ENCODE data around the gene DNAH14. TPM values are rescaled to one million over a fixed set of nuclear protein-coding genes. Genes with fewer than 3 reads are reported as not detected.
A peak's percentile ranks its signal among the peaks of the same experiment; 100 is the strongest.
"Not testable (repeated sequence)": the region's sequence is repeated elsewhere in the genome, so short reads cannot be mapped to it uniquely, and the experiment has no call there.

Gene DNAH14
- total RNA-seq, 2 donors from 2014 or later = 36.6 to 41.6 TPM

DNA sequence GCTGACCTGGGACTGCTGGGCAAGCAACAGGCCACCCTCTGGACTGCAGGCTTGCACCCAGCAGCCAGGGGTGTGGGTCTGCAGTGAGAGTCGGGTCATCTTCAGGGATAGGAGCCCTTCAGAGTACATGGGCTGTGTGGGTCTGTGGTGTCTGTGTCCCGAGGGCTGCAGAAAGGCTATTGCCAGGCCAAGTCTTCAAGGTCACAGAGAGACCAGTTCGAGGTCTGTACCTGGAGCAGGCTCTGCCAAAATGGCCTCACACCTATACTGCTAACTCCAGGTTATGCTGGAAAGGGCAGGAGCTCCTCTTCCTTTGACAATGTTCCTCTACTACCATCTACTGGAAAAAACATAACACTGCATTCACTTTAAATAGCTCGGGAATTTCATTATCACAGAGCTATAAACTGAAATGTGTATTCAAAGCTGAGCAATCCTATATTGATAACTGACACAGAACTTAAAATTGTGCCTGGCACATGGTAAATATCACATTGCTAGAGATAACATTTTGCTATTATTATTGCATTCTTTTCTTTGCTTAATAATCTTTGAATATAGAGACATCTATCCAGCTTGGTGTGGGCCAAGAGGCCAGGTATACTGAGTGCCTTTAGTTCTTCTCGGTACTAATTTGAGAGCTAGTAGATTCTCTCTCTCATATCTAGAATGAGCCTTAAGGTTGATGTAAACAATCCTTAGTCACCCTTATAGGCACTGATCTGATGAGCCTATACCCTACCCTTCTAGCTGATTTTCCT lies 6.9 kb upstream of the DNAH14 start:
- H3K9me3 ChIP-seq (ENCODE audit: control insufficient read depth, low read length) = no peaks in the 10 kb centered on the region
- no peaks in the 10 kb centered on the region for H3K4me1 ChIP-seq (ENCODE audit: control insufficient read depth, insufficient read depth, low read length)
- H3K27me3 Mint-ChIP-seq (ENCODE audit: insufficient read depth) = peaks cover 47% of the 10 kb centered on the region
- no peak overlapping the region for H3K27ac Mint-ChIP-seq
- no peaks in the 10 kb centered on the region for H3K4me1 Mint-ChIP-seq
- H3K36me3 Mint-ChIP-seq (ENCODE audit: low read depth) = no peaks in the 10 kb centered on the region
- H3K27me3 ChIP-seq (ENCODE audit: control insufficient read depth, insufficient read depth, low read length, poor library complexity, severe bottlenecking) = peaks cover 38% of the 10 kb centered on the region
- no peak overlapping the region for H3K9ac ChIP-seq (ENCODE audit: extremely low read depth, low read length, poor library complexity, severe bottlenecking)
- H3K4me3 Mint-ChIP-seq = no peak overlapping the region
- peak; percentile 73 for DNase-seq
- TF ChIP-seq, protein P1, sequence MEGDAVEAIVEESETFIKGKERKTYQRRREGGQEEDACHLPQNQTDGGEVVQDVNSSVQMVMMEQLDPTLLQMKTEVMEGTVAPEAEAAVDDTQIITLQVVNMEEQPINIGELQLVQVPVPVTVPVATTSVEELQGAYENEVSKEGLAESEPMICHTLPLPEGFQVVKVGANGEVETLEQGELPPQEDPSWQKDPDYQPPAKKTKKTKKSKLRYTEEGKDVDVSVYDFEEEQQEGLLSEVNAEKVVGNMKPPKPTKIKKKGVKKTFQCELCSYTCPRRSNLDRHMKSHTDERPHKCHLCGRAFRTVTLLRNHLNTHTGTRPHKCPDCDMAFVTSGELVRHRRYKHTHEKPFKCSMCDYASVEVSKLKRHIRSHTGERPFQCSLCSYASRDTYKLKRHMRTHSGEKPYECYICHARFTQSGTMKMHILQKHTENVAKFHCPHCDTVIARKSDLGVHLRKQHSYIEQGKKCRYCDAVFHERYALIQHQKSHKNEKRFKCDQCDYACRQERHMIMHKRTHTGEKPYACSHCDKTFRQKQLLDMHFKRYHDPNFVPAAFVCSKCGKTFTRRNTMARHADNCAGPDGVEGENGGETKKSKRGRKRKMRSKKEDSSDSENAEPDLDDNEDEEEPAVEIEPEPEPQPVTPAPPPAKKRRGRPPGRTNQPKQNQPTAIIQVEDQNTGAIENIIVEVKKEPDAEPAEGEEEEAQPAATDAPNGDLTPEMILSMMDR (conservative IDR thresholded peaks at IDR 0.05) = peak; percentile 90
- no peak overlapping the region for H3K4me3 ChIP-seq (ENCODE audit: low read length)
- H3K9me3 Mint-ChIP-seq = peaks cover 4% of the 10 kb centered on the region
- H3K27ac ChIP-seq (ENCODE audit: low read depth, low read length) = no peak overlapping the region
- WGBS, 2 experiments (ENCODE audit: insufficient coverage in 1 of 2, insufficient read length in 1 of 2) = 52 to 100% methylated on average over 1 to 5 of the region's 5 CpGs
- H3K36me3 ChIP-seq (ENCODE audit: control insufficient read depth, insufficient read depth, low read length) = no peaks in the 10 kb centered on the region

DNA sequence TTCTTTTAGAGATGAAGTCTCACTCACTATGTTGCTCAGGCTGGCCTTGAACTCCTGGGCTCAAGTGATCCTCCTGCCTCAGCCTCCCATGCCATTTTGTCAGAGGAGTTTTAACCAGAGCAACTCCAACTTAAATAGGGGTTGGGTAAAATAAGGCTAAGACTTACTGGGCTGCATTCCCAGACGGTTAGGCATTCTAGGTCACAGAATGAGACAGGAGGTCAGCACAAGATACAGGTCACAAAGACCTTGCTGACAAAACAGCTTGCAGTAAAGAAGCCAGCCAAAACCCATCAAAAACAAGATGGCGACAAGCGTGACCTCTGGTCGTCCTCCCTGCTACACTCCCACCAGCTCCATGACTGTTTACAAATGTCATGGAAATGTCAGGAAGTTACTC lies 5.7 kb upstream of the DNAH14 start:
- H3K4me3 ChIP-seq (ENCODE audit: low read length) = no peak overlapping the region
- H3K36me3 Mint-ChIP-seq (ENCODE audit: low read depth) = no peaks in the 10 kb centered on the region
- H3K27me3 ChIP-seq (ENCODE audit: control insufficient read depth, insufficient read depth, low read length, poor library complexity, severe bottlenecking) = peaks cover 38% of the 10 kb centered on the region
- no peaks in the 10 kb centered on the region for H3K4me1 ChIP-seq (ENCODE audit: control insufficient read depth, insufficient read depth, low read length)
- no peak overlapping the region for H3K4me3 Mint-ChIP-seq
- H3K9ac ChIP-seq (ENCODE audit: extremely low read depth, low read length, poor library complexity, severe bottlenecking) = no peak overlapping the region
- 80 to 83% methylated on average over 3 to 4 of the region's 4 CpGs for WGBS, 2 experiments (ENCODE audit: insufficient coverage in 1 of 2, insufficient read length in 1 of 2)
- no peaks in the 10 kb centered on the region for H3K4me1 Mint-ChIP-seq
- H3K9me3 ChIP-seq (ENCODE audit: control insufficient read depth, low read length) = no peaks in the 10 kb centered on the region
- no peak overlapping the region for H3K27ac ChIP-seq (ENCODE audit: low read depth, low read length)
- H3K27me3 Mint-ChIP-seq (ENCODE audit: insufficient read depth) = peaks cover 46% of the 10 kb centered on the region
- TF ChIP-seq, protein P1 (conservative IDR thresholded peaks at IDR 0.05) = no peak
- H3K36me3 ChIP-seq (ENCODE audit: control insufficient read depth, insufficient read depth, low read length) = no peaks in the 10 kb centered on the region
- no peak for DNase-seq
- no peak overlapping the region for H3K27ac Mint-ChIP-seq
- peaks cover 7% of the 10 kb centered on the region for H3K9me3 Mint-ChIP-seq

DNA sequence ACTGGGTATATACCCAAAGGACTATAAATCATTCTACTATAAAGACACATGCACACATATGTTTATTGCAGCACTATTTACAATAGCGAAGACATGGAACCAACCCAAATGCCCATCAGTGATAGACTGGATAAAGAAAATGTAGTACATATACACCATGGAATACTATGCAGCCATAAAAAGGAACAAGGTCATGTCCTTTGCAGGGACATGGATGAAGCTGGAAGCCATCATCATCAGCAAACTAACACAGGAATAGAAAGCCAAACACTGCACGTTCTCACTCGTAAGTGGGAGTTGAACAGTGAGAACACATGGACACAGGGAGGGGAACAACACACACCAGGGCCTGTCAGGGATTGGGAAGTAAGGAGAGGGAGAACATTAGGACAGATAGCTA lies 1.8 kb upstream of the DNAH14 start:
- 100% methylated on average over 2 of the region's 3 CpGs for whole genome bisulfite sequencing, 2 experiments (ENCODE audit: insufficient coverage in 1 of 2, insufficient read length in 1 of 2)
- H3K4me1 Mint-ChIP-seq; H3K4me3 ChIP-seq (ENCODE audit: low read length); H3K36me3 ChIP-seq (ENCODE audit: control insufficient read depth, insufficient read depth, low read length); H3K27ac Mint-ChIP-seq; H3K4me3 Mint-ChIP-seq; H3K9ac ChIP-seq (ENCODE audit: extremely low read depth, low read length, poor library complexity, severe bottlenecking); DNase-seq; H3K27ac ChIP-seq (ENCODE audit: low read depth, low read length); H3K4me1 ChIP-seq (ENCODE audit: control insufficient read depth, insufficient read depth, low read length): not testable (repeated sequence)
- Mint-ChIP-seq H3K9me3 (peaks cover 20% of the 10 kb centered on the region), H3K36me3 (ENCODE audit: low read depth) (peaks cover 14% of the 10 kb centered on the region), H3K27me3 (ENCODE audit: insufficient read depth) (peaks cover 42% of the 10 kb centered on the region)
- H3K9me3 ChIP-seq (ENCODE audit: control insufficient read depth, low read length) = peaks cover 15% of the 10 kb centered on the region
- H3K27me3 ChIP-seq (ENCODE audit: control insufficient read depth, insufficient read depth, low read length, poor library complexity, severe bottlenecking) = peaks cover 38% of the 10 kb centered on the region
